D721Med (cell line): ENCODE data around the gene EPS8L2.

Source experiments
- DNase-seq: peaks from one replicate; pipeline ENCODE4 v3.0.0; 2011; ENCODE audit warnings: low spot score; ENCODE audit not compliant: insufficient read length
- FAIRE-seq: peaks from 2 replicates; lab custom pipeline; 2011; peaks lifted over from hg19 to GRCh38; lab: Jason Lieb, UNC
- TF ChIP-seq, protein P1 (sequence below): IDR thresholded peaks from 2 replicates; pipeline ENCODE4 v1.5.1; 2012; ENCODE audit warnings: mild to moderate bottlenecking, control low read depth; ENCODE audit not compliant: insufficient read depth; ENCODE audit errors: missing control alignments

The EPS8L2 gene

DNA sequence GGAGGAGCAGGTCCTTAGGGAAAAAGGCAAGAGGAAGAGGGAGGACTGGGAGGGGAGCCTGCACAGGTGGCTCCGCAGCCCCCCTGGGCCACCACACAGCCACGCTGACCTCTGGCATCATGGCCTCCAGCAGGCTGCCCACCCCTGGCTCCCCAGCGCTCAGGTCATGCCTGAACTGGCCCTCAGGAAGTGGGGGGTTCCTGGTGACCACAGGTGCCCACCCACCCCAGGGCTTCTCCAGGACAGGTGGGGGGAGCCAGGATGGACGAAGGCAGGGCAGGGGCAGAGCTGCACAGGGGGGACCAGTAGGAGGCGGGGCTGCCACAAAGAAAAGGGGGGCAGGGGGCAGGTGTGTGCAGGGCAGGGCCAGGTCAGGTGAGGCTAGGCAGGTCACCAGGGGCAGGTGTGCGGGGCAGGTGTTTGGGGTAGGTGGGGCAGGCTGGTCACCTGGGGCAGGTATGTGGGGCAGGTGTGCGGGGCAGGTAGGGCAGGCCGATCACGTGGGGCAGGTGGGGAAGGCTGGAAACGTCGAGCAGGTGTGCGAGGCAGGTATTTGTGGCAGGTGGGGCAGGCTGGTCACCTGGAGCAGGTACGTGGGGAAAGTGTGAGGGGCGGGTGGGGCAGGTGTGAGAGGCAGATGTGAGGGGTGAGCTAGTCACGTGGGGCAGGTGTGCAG lies 12.0 kb upstream of the EPS8L2 start:
- TF ChIP-seq, protein P1, sequence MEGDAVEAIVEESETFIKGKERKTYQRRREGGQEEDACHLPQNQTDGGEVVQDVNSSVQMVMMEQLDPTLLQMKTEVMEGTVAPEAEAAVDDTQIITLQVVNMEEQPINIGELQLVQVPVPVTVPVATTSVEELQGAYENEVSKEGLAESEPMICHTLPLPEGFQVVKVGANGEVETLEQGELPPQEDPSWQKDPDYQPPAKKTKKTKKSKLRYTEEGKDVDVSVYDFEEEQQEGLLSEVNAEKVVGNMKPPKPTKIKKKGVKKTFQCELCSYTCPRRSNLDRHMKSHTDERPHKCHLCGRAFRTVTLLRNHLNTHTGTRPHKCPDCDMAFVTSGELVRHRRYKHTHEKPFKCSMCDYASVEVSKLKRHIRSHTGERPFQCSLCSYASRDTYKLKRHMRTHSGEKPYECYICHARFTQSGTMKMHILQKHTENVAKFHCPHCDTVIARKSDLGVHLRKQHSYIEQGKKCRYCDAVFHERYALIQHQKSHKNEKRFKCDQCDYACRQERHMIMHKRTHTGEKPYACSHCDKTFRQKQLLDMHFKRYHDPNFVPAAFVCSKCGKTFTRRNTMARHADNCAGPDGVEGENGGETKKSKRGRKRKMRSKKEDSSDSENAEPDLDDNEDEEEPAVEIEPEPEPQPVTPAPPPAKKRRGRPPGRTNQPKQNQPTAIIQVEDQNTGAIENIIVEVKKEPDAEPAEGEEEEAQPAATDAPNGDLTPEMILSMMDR = no peak
- DNase-seq (no peak), FAIRE-seq (no peak)

DNA sequence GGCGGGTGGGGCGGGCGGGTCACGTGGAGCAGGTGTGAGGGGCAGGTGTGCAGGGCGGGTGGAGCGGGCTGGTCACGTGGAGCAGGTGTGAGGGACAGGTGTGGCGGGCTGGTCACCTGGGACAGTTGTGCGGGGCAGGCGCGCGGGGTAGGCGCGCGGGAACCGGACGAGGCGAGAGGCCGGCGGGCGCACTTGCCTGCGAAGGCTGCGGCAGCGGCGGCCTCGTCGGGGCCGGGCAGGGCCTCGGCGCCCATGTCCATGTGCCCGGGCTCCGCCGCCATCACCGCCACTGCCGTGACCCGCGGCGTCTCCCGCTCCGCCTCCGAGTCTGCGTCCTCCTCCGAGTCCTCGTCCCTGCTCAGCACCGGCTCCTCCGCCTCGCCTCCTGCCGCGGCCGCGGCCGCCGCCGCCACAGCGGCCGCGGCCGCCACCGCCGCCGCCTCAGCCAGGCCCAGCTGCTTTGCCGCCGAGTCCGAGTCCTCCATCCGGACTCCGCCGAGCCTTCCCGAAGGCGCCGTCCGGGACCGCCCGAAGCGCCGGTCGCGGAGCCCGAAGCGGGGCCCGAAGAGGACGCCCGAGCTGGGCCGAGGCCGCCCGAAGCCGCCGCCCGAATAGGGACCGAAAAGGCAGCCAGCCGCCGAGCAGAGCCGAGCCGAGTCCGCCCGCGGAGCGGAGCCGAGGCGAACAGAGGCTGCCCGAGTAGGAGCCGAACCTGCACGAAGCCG lies 11.3 kb upstream of the EPS8L2 start, which contains the start of gene DEAF1:
Gene DEAF1, minus strand, starts transcription at position 660 of the 725 bp plus-strand sequence. Its CDS starts 175 bp downstream, at position 485.
- DNase-seq (no peak), FAIRE-seq (no peak)
- TF ChIP-seq, protein P1 = no peak

DNA sequence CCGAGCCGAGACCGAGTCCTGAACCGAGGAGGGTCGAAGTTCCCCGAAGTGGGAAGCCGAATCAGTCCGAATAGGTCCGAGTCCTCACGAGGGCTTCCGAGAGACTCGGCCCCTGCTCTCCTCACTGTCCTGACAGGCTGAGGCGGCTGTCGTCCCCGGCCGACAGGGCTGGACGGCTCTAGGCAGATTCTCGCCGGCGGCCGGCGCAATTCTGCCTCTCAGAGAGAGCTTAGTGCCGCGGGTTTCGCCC lies 10.8 kb upstream of the EPS8L2 start:
- DNase-seq (no peak), FAIRE-seq (no peak)
- TF ChIP-seq, protein P1 = no peak

DNA sequence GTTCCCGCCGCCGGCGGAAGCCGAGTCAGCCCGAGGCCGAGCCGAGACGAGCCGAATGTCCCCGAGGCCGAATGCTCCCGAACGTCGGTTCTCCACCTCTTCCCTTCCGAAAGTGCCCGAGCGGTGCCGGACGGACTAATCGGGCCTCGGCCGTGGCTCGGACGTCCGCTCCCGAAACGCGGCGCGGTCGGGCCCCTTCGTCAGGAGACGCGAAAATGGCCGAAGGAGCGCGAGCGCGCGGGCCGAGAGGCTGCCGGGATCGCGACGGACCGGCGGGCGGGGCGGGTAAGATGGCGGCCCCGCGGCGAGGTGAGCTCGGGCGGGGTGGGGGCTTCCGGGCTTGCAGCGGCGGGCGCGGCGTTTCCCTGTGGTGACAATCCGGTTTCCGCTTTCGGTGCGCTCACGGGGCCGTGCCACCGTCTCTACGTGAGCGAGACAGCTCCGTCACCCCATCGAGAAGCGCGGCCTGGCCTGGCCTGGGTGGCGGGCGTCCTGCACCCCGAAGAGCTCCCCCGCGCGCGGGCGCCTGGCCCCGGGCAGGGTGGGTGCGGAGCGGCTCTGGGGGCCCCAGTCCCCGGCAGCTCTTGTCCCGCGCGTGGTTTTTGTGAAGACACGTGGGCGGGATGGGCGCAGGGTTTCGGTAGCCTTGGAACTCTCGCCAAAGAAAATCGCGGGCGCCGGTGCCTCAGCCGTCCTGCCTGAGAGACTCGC lies 10.3 kb upstream of the EPS8L2 start, which contains the start of gene TMEM80:
Gene TMEM80, plus strand, starts transcription at position 279 of the 711 bp plus-strand sequence. Its CDS starts 12 bp downstream, at position 291.
- FAIRE-seq = no peak
- TF ChIP-seq, protein P1 = no peak
- no peak for DNase-seq

DNA sequence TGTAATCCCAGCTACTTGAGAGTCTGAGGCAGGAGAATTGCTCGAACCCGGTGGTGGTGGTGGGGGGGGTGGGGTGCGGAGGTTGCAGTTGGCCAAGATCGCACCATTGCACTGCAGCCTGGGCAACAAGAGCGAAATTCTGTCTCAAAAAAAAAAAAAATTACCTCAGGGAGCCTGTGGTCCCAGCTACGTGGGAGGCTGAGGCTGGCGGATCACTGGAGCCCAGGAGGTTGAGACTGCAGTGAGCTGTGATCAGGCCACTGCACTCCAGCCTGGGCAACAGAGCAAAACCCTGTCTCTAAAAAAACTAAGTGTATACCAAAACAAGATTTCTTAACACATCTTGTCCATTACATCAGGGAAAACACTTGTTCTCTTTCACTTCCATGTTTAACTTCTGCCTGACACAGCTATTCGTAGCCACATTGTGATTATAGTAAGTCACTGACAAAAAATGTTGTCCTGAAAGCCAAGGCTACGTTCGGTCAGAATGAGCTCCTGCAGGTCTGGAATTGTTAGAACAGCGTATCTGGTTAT lies 9.0 kb upstream of the EPS8L2 start:
- no peak for FAIRE-seq
- TF ChIP-seq, protein P1 = no peak
- no peak for DNase-seq

DNA sequence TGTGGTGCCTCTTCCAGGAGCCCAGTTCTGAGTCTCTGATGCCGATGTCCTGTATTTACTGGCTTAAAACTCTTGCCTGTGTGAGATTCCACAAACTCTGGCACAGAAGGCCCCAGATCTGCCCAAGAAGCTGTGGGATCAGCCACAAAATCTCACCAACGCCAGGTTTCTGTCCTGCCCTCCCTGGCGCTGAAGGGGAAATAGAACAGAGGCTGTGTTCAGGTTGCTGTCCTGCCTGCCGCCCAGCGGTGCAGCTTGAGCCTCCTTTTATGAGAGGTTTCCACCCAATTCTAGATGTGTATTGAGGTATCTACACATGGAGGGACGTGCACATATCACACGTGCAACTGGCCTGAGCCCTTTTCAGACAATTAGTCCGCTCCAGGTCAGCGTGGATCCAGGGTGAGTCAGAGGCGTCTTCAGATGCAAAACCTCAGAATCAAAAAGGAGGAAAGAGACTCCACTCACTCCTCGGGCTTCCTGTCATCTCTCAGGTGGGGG lies 8.2 kb upstream of the EPS8L2 start:
- TF ChIP-seq, protein P1 = no peak
- no peak for FAIRE-seq
- DNase-seq = no peak
